ENCODE results near the gene RAB4A. TPM values are rescaled to one million over a fixed set of nuclear protein-coding genes. Genes with fewer than 3 reads are reported as not detected.

The RAB4A gene
- total and polyA plus RNA-seq, 2 of the 4 experiments (the other 2 are of a cell fraction), result 25.6 to 26.2 TPM

DNA sequence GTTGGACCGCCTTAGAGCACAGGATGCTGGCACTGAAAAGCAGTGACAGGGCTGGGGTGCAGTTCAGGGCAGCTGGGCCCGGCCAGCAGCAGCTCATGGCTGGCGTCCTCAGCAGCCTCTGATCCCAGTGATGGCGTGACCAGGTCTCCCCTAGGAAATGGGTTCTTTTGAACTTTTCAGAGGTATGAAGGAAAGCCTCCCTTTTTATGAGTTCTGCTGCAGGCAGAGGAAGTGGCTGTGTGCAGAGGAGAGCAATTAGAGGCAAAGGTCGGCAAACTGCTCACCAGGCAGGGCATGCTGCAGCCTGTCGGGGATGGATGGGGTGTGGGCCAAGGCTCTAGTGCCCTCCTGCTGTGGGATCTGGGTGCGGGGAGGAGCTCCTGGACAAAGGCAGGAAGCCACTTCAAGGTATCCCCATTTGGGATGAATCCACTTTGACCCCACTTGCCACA lies 45.6 kb upstream of the RAB4A start:
- dilution Hi-C loops (cut with HindIII; ENCODE audit: low sequenced_read_pairs, unreplicated experiment), result no loop called here
- H3K27ac ChIP-seq (ENCODE audit: insufficient read depth, low read length), result no peak overlapping the region
- no peak overlapping the region for H3K4me2 ChIP-seq (ENCODE audit: low read depth, low read length)
- H2AK5ac ChIP-seq (ENCODE audit: low read depth, low read length), result no peak overlapping the region
- no peak overlapping the region for H3K4me3 ChIP-seq (ENCODE audit: insufficient read depth, low read depth, low read length)
- no peak overlapping the region for H2BK5ac ChIP-seq (ENCODE audit: low read depth, low read length, poor library complexity, severe bottlenecking)
- DNase-seq (no peak), ATAC-seq (ENCODE audit: low read depth) (no peak)
- ChIA-PET POLR2A (ENCODE audit: unreplicated experiment) (no interaction called here), CTCF (no interaction called here)
- H4K8ac ChIP-seq (ENCODE audit: low read depth in 2 of 2, low read length in 2 of 2), result no peak overlapping the region
- H3K56ac ChIP-seq (ENCODE audit: extremely low read depth, insufficient read depth, low read length), result no peak overlapping the region
- no peak overlapping the region for H3K23ac ChIP-seq (ENCODE audit: low read depth, low read length)
- H3K9ac ChIP-seq (ENCODE audit: low read depth, low read length), result no peak overlapping the region
- in situ Hi-C loops (cut with MboI; ENCODE audit: low sequenced_read_pairs), result no loop called here
- H2BK20ac ChIP-seq (ENCODE audit: low read depth, low read length), result no peak overlapping the region
- no peak overlapping the region; the same call in 1 of the 2 replicates for H4K91ac ChIP-seq (ENCODE audit: insufficient read depth, low read depth, low read length)
- no peak for TF ChIP-seq MAZ (IDR thresholded peaks at IDR 0.05; ENCODE audit: borderline replicate concordance, low read depth, low read length)
- TF ChIP-seq CHD1 (IDR thresholded peaks at IDR 0.05; ENCODE audit: low read depth, low read length), result no peak
- TF ChIP-seq RAD21 (IDR thresholded peaks at IDR 0.05; ENCODE audit: low read length), result no peak
- TF ChIP-seq CEBPB (IDR thresholded peaks at IDR 0.05; ENCODE audit: low read depth, low read length), result no peak
- TF ChIP-seq, protein P1, sequence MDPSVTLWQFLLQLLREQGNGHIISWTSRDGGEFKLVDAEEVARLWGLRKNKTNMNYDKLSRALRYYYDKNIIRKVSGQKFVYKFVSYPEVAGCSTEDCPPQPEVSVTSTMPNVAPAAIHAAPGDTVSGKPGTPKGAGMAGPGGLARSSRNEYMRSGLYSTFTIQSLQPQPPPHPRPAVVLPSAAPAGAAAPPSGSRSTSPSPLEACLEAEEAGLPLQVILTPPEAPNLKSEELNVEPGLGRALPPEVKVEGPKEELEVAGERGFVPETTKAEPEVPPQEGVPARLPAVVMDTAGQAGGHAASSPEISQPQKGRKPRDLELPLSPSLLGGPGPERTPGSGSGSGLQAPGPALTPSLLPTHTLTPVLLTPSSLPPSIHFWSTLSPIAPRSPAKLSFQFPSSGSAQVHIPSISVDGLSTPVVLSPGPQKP (IDR thresholded peaks at IDR 0.05; ENCODE audit: borderline replicate concordance, low read depth, low read length), result no peak
- TF ChIP-seq MXI1 (IDR thresholded peaks at IDR 0.05; ENCODE audit: borderline replicate concordance, low read depth, low read length), result no peak
- no peak for TF ChIP-seq NFE2L2 (IDR thresholded peaks at IDR 0.05; ENCODE audit: low read depth, low read length)
- no peak for TF ChIP-seq USF2 (IDR thresholded peaks at IDR 0.05; ENCODE audit: low read depth, low read length)
- TF ChIP-seq BHLHE40 (IDR thresholded peaks at IDR 0.05; ENCODE audit: low read depth, low read length), result no peak
- TF ChIP-seq RCOR1 (IDR thresholded peaks at IDR 0.05; ENCODE audit: insufficient replicate concordance, low read length), result no peak
- no peak for TF ChIP-seq RFX5 (IDR thresholded peaks at IDR 0.05; ENCODE audit: low read depth, low read length)
- TF ChIP-seq POLR2A (IDR thresholded peaks at IDR 0.05; ENCODE audit: low read depth, low read length), result no peak
- no peak for TF ChIP-seq CTCF (conservative IDR thresholded peaks at IDR 0.05; ENCODE audit: low read depth, low read length)
- TF ChIP-seq FOS (IDR thresholded peaks at IDR 0.05; ENCODE audit: low read depth, low read length), result no peak
- 88% methylated on average over 5 of the region's 7 CpGs; no CpG with 5 or more reads in 1 of the 2 experiments for WGBS, 2 experiments (ENCODE audit: extremely low coverage in 2 of 2, insufficient read length in 1 of 2)
- no peaks in the 10 kb centered on the region for H3K36me3 ChIP-seq (ENCODE audit: control insufficient read depth, insufficient read depth, low read length)
- no peak overlapping the region for H3K14ac ChIP-seq (replicated peaks; ENCODE audit: low read depth, low read length)
- BruUV-seq (replicated peaks), result no TSS peak
- no peak overlapping the region for H2BK120ac ChIP-seq (ENCODE audit: low read depth, low read length)
- intact Hi-C loops (cut with micrococcal nuclease), result loop anchor here (5.0 to 10.0 kb wide), 4 partner anchors 108 to 391 kb away; no protein-coding TSS in a partner anchor
- no peak overlapping the region for H2AFZ ChIP-seq (replicated peaks; ENCODE audit: low read length, poor library complexity)
- no peaks in the 10 kb centered on the region for H4K20me1 ChIP-seq (ENCODE audit: insufficient read depth, low read length)
- peaks cover 11% of the 10 kb centered on the region for H3K4me1 ChIP-seq (ENCODE audit: control insufficient read depth, insufficient read depth, low read length)
- H2AK9ac ChIP-seq (replicated peaks; ENCODE audit: low read depth, low read length, poor library complexity), result no peak overlapping the region
- peaks cover 2% of the 10 kb centered on the region; the same call in 1 of the 2 replicates for H3K9me1 ChIP-seq (ENCODE audit: insufficient read depth, low read length)
- no peak overlapping the region for H3K18ac ChIP-seq (ENCODE audit: low read depth, low read length)
- H3K9me3 ChIP-seq (ENCODE audit: control insufficient read depth, insufficient read depth, low read length), result no peaks in the 10 kb centered on the region
- no peak overlapping the region for H4K5ac ChIP-seq (ENCODE audit: low read depth, low read length)
- H2BK15ac ChIP-seq (ENCODE audit: low read depth, low read length), result no peak overlapping the region
- H3K79me1 ChIP-seq (ENCODE audit: low read depth in 1 of 2, low read length in 2 of 2), result no peaks in the 10 kb centered on the region
- peaks cover 15% of the 10 kb centered on the region for H3K27me3 ChIP-seq (ENCODE audit: control insufficient read depth, insufficient read depth, low read length)
- H3K4ac ChIP-seq (ENCODE audit: low read depth, low read length), result no peak overlapping the region

All from IMR-90 (cell line).